Measurements from ENCODE around the gene GRK1. TPM values are rescaled to one million over a fixed set of nuclear protein-coding genes. Genes with fewer than 3 reads are reported as not detected.

Gene GRK1
- total RNA-seq, 1 donor from 2014 or later = 0.07 TPM

- Mint-ChIP-seq H3K27me3 (ENCODE audit: low read depth) (peaks cover under 1% of the 10 kb centered on the region), H3K4me3 (ENCODE audit: unreplicated experiment) (no peak overlapping the region), H3K9me3 (ENCODE audit: low read depth) (peaks cover 9% of the 10 kb centered on the region), H3K36me3 (ENCODE audit: low read depth) (no peaks in the 10 kb centered on the region), H3K27ac (ENCODE audit: unreplicated experiment) (no peak overlapping the region), H3K4me1 (ENCODE audit: low read depth) (no peaks in the 10 kb centered on the region)
- no peak for TF ChIP-seq CTCF (IDR thresholded peaks at IDR 0.05)
- no peak for DNase-seq (ENCODE audit: low spot score)
Measured at GRCh38 chr13:113768018-113768905, 101.2 kb downstream of the GRK1 start.

- no peak overlapping the region for H3K4me3 Mint-ChIP-seq (ENCODE audit: unreplicated experiment)
- H3K27ac Mint-ChIP-seq (ENCODE audit: unreplicated experiment) = no peak overlapping the region
- no peak for TF ChIP-seq CTCF (IDR thresholded peaks at IDR 0.05)
- no peaks in the 10 kb centered on the region for H3K27me3 Mint-ChIP-seq (ENCODE audit: low read depth)
- no peak for DNase-seq (ENCODE audit: low spot score)
- peaks cover 9% of the 10 kb centered on the region for H3K9me3 Mint-ChIP-seq (ENCODE audit: low read depth)
- H3K36me3 Mint-ChIP-seq (ENCODE audit: low read depth) = no peaks in the 10 kb centered on the region
- H3K4me1 Mint-ChIP-seq (ENCODE audit: low read depth) = no peaks in the 10 kb centered on the region
Measured at GRCh38 chr13:113769106-113769505, 102.1 kb downstream of the GRK1 start.

GRCh38 chr13:113769881-113770280 is 102.9 kb downstream of the GRK1 start:
- H3K4me3 Mint-ChIP-seq (ENCODE audit: unreplicated experiment) = no peak overlapping the region

GRCh38 chr13:113770441-113770840 is 103.4 kb downstream of the GRK1 start:
- no peak overlapping the region for H3K27ac Mint-ChIP-seq (ENCODE audit: unreplicated experiment)
- H3K36me3 Mint-ChIP-seq (ENCODE audit: low read depth) = no peaks in the 10 kb centered on the region
- DNase-seq (ENCODE audit: low spot score) = no peak
- no peaks in the 10 kb centered on the region for H3K4me1 Mint-ChIP-seq (ENCODE audit: low read depth)
- TF ChIP-seq CTCF (IDR thresholded peaks at IDR 0.05) = no peak
- peaks cover 9% of the 10 kb centered on the region for H3K9me3 Mint-ChIP-seq (ENCODE audit: low read depth)
- H3K4me3 Mint-ChIP-seq (ENCODE audit: unreplicated experiment) = no peak overlapping the region
- no peaks in the 10 kb centered on the region for H3K27me3 Mint-ChIP-seq (ENCODE audit: low read depth)

More at GRCh38 chr13:113769881-113770280, 102.9 kb downstream of the GRK1 start:
- Mint-ChIP-seq H3K4me1 (ENCODE audit: low read depth) (no peaks in the 10 kb centered on the region), H3K36me3 (ENCODE audit: low read depth) (no peaks in the 10 kb centered on the region), H3K27ac (ENCODE audit: unreplicated experiment) (no peak overlapping the region), H3K27me3 (ENCODE audit: low read depth) (no peaks in the 10 kb centered on the region), H3K9me3 (ENCODE audit: low read depth) (peaks cover 9% of the 10 kb centered on the region)
- no peak for TF ChIP-seq CTCF (IDR thresholded peaks at IDR 0.05)
- no peak for DNase-seq (ENCODE audit: low spot score)

- Mint-ChIP-seq H3K4me3 (ENCODE audit: unreplicated experiment) (no peak overlapping the region), H3K4me1 (ENCODE audit: low read depth) (no peaks in the 10 kb centered on the region)
- no peak for TF ChIP-seq CTCF (IDR thresholded peaks at IDR 0.05)
Measured at GRCh38 chr13:113770937-113771336, 103.9 kb downstream of the GRK1 start.

More at GRCh38 chr13:113770937-113771336, 103.9 kb downstream of the GRK1 start:
- Mint-ChIP-seq H3K27me3 (ENCODE audit: low read depth) (no peaks in the 10 kb centered on the region), H3K9me3 (ENCODE audit: low read depth) (peaks cover 9% of the 10 kb centered on the region), H3K36me3 (ENCODE audit: low read depth) (no peaks in the 10 kb centered on the region), H3K27ac (ENCODE audit: unreplicated experiment) (no peak overlapping the region)
- no peak for DNase-seq (ENCODE audit: low spot score)
